H9 (cell line): Measurements from ENCODE around the gene BDP1. TPM values are rescaled to one million over a fixed set of nuclear protein-coding genes. Genes with fewer than 3 reads are reported as not detected.

Experiments
- DNase-seq: peaks from one replicate; pipeline ENCODE4 v3.0.0-alpha.2; 2017
- H2AFZ ChIP-seq: one replicate; pipeline ENCODE4 v1.6.1; 2013; ENCODE audit warnings: mild to moderate bottlenecking, low read length, control low read depth, moderate library complexity
- H2AK5ac ChIP-seq: 2 replicates; pipeline ENCODE4 v1.6.1; 2013; ENCODE audit warnings: low read length, control low read depth, mixed read lengths; ENCODE audit not compliant: insufficient read length
- H2BK120ac ChIP-seq: one replicate; pipeline ENCODE4 v1.6.1; 2013; ENCODE audit warnings: low read depth, mild to moderate bottlenecking, low read length, control low read depth, inconsistent platforms; ENCODE audit not compliant: poor library complexity, severe bottlenecking
- H2BK12ac ChIP-seq: 2 replicates; pipeline ENCODE4 v1.6.1; 2013; ENCODE audit warnings: low read length, control low read depth, mixed read lengths, low read depth; ENCODE audit not compliant: insufficient read length
- H2BK15ac ChIP-seq: 2 replicates; pipeline ENCODE4 v1.6.1; 2013; ENCODE audit warnings: low read depth, low read length, control low read depth
- H2BK20ac ChIP-seq: one replicate; pipeline ENCODE4 v1.6.1; 2013; ENCODE audit warnings: low read depth, mild to moderate bottlenecking, low read length, control low read depth, inconsistent platforms; ENCODE audit not compliant: poor library complexity, severe bottlenecking
- H2BK5ac ChIP-seq: 2 replicates; pipeline ENCODE4 v1.6.1; 2013; ENCODE audit warnings: low read length, control low read depth, mixed read lengths; ENCODE audit not compliant: insufficient read length
- H3K14ac ChIP-seq: 2 replicates; pipeline ENCODE4 v1.6.1; 2013; ENCODE audit warnings: low read length, control low read depth; ENCODE audit not compliant: insufficient read depth
- H3K18ac ChIP-seq: 2 replicates; pipeline ENCODE4 v1.6.1; 2013; ENCODE audit warnings: low read depth, mild to moderate bottlenecking, mixed read lengths, low read length, control low read depth; ENCODE audit not compliant: insufficient read length
- H3K23ac ChIP-seq: 2 replicates; pipeline ENCODE4 v1.6.1; 2013; ENCODE audit warnings: low read length, control low read depth, mixed read lengths, low read depth; ENCODE audit not compliant: insufficient read length
- H3K23me2 ChIP-seq: 2 replicates; pipeline ENCODE4 v1.6.1; 2013; ENCODE audit warnings: low read depth, mild to moderate bottlenecking, mixed read lengths, low read length, control low read depth; ENCODE audit not compliant: insufficient read length, poor library complexity, severe bottlenecking
- H3K27ac ChIP-seq: 2 replicates; pipeline ENCODE4 v1.5.1; 2013; ENCODE audit warnings: low read length, control low read depth, mixed read lengths, low read depth; ENCODE audit not compliant: insufficient read length
- H3K27me3 ChIP-seq: 2 replicates; pipeline ENCODE4 v1.6.1; 2013; ENCODE audit warnings: low read length, control low read depth, inconsistent platforms; ENCODE audit not compliant: insufficient read depth
- H3K4ac ChIP-seq: 2 replicates; pipeline ENCODE4 v1.6.1; 2013; ENCODE audit warnings: low read depth, mild to moderate bottlenecking, control low read depth, inconsistent platforms, low read length, moderate library complexity
- H3K4me1 ChIP-seq: 2 replicates; pipeline ENCODE4 v1.6.1; 2013; ENCODE audit warnings: low read length, control low read depth, inconsistent platforms; ENCODE audit not compliant: insufficient read depth
- H3K4me2 ChIP-seq: 2 replicates; pipeline ENCODE4 v1.6.1; 2013; ENCODE audit warnings: low read length, control low read depth, mixed read lengths; ENCODE audit not compliant: insufficient read length, insufficient read depth
- H3K56ac ChIP-seq: 2 replicates; pipeline ENCODE4 v1.6.1; 2013; ENCODE audit warnings: low read depth, mild to moderate bottlenecking, mixed read lengths, low read length, control low read depth; ENCODE audit not compliant: insufficient read length
- H3K79me1 ChIP-seq: 2 replicates; pipeline ENCODE4 v1.6.1; 2013; ENCODE audit warnings: low read depth, mild to moderate bottlenecking, moderate library complexity, low read length, control low read depth, inconsistent platforms; ENCODE audit not compliant: insufficient read depth, poor library complexity, severe bottlenecking
- H3K79me2 ChIP-seq: 2 replicates; pipeline ENCODE4 v1.6.1; 2013; ENCODE audit warnings: low read length, control low read depth, inconsistent platforms; ENCODE audit not compliant: insufficient read depth
- H3K9ac ChIP-seq: 2 replicates; pipeline ENCODE4 v1.6.1; 2013; ENCODE audit warnings: low read length, control low read depth, mixed read lengths; ENCODE audit not compliant: insufficient read length; ENCODE audit errors: extremely low read depth
- H3K9me3 ChIP-seq: one replicate; pipeline ENCODE4 v1.6.1; 2013; ENCODE audit warnings: low read depth, low read length, inconsistent platforms; ENCODE audit not compliant: control insufficient read depth
- H3T11ph ChIP-seq: one replicate; pipeline ENCODE4 v1.6.1; 2013; ENCODE audit warnings: mild to moderate bottlenecking, low read length, control low read depth, inconsistent platforms
- H4K20me1 ChIP-seq: one replicate; pipeline ENCODE4 v1.6.1; 2013; ENCODE audit not compliant: control insufficient read depth, insufficient read length, insufficient read depth
- H4K5ac ChIP-seq: 2 replicates; pipeline ENCODE4 v1.6.1; 2013; ENCODE audit warnings: low read depth, mild to moderate bottlenecking, mixed read lengths, low read length, control low read depth; ENCODE audit not compliant: insufficient read length
- H4K8ac ChIP-seq: replicated peaks from 2 replicates; pipeline ENCODE4 v1.6.1; 2013; ENCODE audit warnings: low read length, control low read depth, mixed read lengths, low read depth; ENCODE audit not compliant: insufficient read length
- H4K91ac ChIP-seq: 2 replicates; pipeline ENCODE4 v1.6.1; 2013; ENCODE audit warnings: low read depth, mild to moderate bottlenecking, moderate library complexity, mixed read lengths, low read length, control low read depth; ENCODE audit not compliant: insufficient read length
- H3K27ac Mint-ChIP-seq, 3 experiments: 2 replicates in 2 of 3; 3 replicates in 1 of 3; pipeline ENCODE4 v1.8.0; 2020 to 2021; ENCODE audit warnings: mixed read lengths in 3 of 3, mild to moderate bottlenecking in 1 of 3, moderate library complexity in 1 of 3
- H3K27me3 Mint-ChIP-seq: 2 replicates; pipeline ENCODE4 v1.8.0; 2021; ENCODE audit warnings: low read depth, mild to moderate bottlenecking, moderate library complexity, mixed read lengths
- H3K36me3 Mint-ChIP-seq, 3 experiments: 2 replicates in 2 of 3; 3 replicates in 1 of 3; pipeline ENCODE4 v1.8.0; 2020 to 2021; ENCODE audit warnings: low read depth in 3 of 3, mixed read lengths in 3 of 3; ENCODE audit not compliant: insufficient read depth in 1 of 3
- H3K4me1 Mint-ChIP-seq, 2 experiments: 2 replicates each; pipeline ENCODE4 v1.8.0; 2020; ENCODE audit warnings: mixed read lengths in 2 of 2
- H3K4me3 Mint-ChIP-seq, 2 experiments: 2 replicates in 1 of 2; 3 replicates in 1 of 2; pipeline ENCODE4 v1.8.0; 2020 to 2021; ENCODE audit warnings: mild to moderate bottlenecking in 2 of 2, mixed read lengths in 2 of 2, moderate library complexity in 1 of 2
- H3K9me3 Mint-ChIP-seq, 2 experiments: 2 replicates in 1 of 2; 3 replicates in 1 of 2; pipeline ENCODE4 v1.8.0; 2020; ENCODE audit warnings: mild to moderate bottlenecking in 2 of 2, mixed read lengths in 2 of 2, moderate library complexity in 1 of 2
- CTCF ChIP-seq: fragments of 200-600 bp; sonication (generic); conservative IDR thresholded peaks from 3 replicates; pipeline ENCODE4 v1.8.0; 2021; ENCODE audit warnings: antibody characterized with exemption, mild to moderate bottlenecking
- WGBS: extraction: QIAGEN DNeasy Blood & Tissue Kit; methylation state at CpG from one replicate; pipeline ENCODE4 v1.1.7; 2013; ENCODE audit warnings: missing lambda C conversion rate, low lambda C conversion rate, mixed read lengths; ENCODE audit not compliant: insufficient read length; ENCODE audit errors: extremely low coverage; 5-methylcytosine and 5-hydroxymethylcytosine counted together
- total RNA-seq: library from RNA; stranded (reverse); gene quantifications from 2 replicates; pipeline ENCODE4 v1.2.1, GENCODE V29; 2021

Gene BDP1
- total RNA-seq, 1 experiment from 2014 or later = 31.5 TPM

DNA sequence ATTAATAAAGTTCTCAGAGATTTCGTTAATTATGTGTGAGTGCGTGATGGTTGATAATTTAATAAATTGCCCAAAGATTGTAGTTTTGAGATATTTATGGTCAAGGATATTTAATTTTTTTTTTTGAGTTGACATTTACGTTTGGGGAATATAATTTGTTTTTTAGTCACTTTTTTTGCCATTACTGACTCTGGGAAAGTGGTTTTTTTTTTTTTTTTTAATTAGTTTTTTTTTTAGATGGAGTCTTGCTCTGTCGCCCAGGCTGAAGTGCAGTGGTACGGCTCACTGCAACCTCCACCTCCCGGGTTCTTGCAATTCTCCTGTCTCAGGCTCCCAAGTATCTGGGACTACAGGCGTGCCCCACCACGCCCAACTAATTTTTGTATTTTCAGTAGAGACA is 1.7 kb downstream of the BDP1 start:
- no peaks in the 10 kb centered on the region for H4K20me1 ChIP-seq
- no peak overlapping the region for H2BK20ac ChIP-seq
- Mint-ChIP-seq H3K27ac (no peak overlapping the region), H3K9me3 (no peaks in the 10 kb centered on the region; a peak in 1 of 5 replicates), H3K4me3 (peak overlapping the region; percentile 98 to 100), H3K36me3 (peaks cover 17 to 33% (median 29%) of the 10 kb centered on the region in 3 experiments; a peak in 6 of 7 replicates), H3K27me3 (no peaks in the 10 kb centered on the region; the same call in 1 of the 2 replicates), H3K4me1 (peaks cover 11 to 12% of the 10 kb centered on the region in 2 experiments)
- H3K4me1 ChIP-seq = no peaks in the 10 kb centered on the region
- no peaks in the 10 kb centered on the region for H3K23me2 ChIP-seq
- H3T11ph ChIP-seq = no peak overlapping the region
- no peak overlapping the region for H3K18ac ChIP-seq
- H3K79me1 ChIP-seq = peaks cover 3% of the 10 kb centered on the region
- no peak overlapping the region for H2BK120ac ChIP-seq
- H2BK5ac ChIP-seq = no peak overlapping the region
- no peak overlapping the region for H4K91ac ChIP-seq
- no peak overlapping the region for H3K4me2 ChIP-seq
- H2BK15ac ChIP-seq = no peak overlapping the region
- H2BK12ac ChIP-seq = no peak overlapping the region
- no peak overlapping the region for H3K56ac ChIP-seq
- 100% methylated on average over 3 of the region's 8 CpGs for WGBS
- no peak overlapping the region for H4K8ac ChIP-seq
- H4K5ac ChIP-seq = no peak overlapping the region
- H3K4ac ChIP-seq = no peak overlapping the region
- H3K9me3 ChIP-seq = no peaks in the 10 kb centered on the region
- TF ChIP-seq CTCF = no peak
- no peak overlapping the region for H3K23ac ChIP-seq
- H3K27ac ChIP-seq = no peak overlapping the region
- no peaks in the 10 kb centered on the region for H3K27me3 ChIP-seq
- H3K79me2 ChIP-seq = peaks cover 10% of the 10 kb centered on the region; the same call in 1 of the 2 replicates
- no peak for DNase-seq
- no peak overlapping the region for H2AK5ac ChIP-seq
- no peak overlapping the region for H3K14ac ChIP-seq
- no peak overlapping the region for H3K9ac ChIP-seq
- no peak overlapping the region for H2AFZ ChIP-seq
